Measurements from ENCODE around the gene TMEM238L. TPM values are rescaled to one million over a fixed set of nuclear protein-coding genes. Genes with fewer than 3 reads are reported as not detected.
A peak's percentile ranks its signal among the peaks of the same experiment; 100 is the strongest.
"Not testable (repeated sequence)": the region's sequence is repeated elsewhere in the genome, so short reads cannot be mapped to it uniquely, and the experiment has no call there.

TMEM238L gene, protein sequence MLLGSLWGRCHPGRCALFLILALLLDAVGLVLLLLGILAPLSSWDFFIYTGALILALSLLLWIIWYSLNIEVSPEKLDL
- not detected for total RNA-seq

DNA sequence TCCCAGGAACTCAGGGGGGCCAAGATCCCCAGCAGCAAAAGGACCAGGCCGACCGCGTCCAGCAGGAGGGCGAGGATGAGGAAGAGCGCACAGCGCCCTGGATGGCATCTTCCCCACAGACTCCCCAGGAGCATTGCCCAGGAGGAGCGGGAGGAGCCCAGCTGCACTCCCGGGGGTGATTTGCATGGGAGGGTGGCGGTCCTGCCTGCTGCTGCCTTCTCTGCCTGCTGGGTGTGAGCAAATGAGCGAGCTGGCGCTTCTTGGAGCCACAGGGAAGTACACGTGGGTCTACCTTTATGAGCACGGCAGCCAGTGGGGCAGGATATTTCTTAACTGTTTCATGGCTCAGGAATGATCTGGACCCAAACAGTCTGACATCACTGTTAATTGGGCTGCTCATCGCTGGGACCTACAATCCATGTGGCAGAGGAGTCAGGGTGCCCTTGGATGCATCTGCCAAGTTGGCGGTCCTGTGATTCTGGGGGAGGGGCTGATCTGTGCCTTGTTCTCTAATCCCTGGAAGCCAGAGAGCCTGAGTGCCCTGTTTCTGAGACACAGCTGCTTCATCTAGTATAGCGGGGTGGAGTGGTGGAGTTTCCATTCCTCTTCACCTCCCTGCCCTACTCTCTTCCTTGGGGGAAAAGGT, at the start of gene TMEM238L:
Gene TMEM238L, minus strand, starts transcription at position 270 of the 646 bp plus-strand sequence. Its CDS starts 136 bp downstream, at position 134.
- WGBS, 2 donors, result 80 to 84% methylated on average over 9 to 16 of the region's 16 CpGs
- Histone ChIP-seq H3K9me3 (no peaks in the 10 kb centered on the region), H3K4me1 (peaks cover 3 to 8% of the 10 kb centered on the region in 2 donors), H3K27me3 (no peaks in the 10 kb centered on the region), H3K4me3 (replicated peaks in 1 of 3) (no peak within 1 kb of the TSS), H3K27ac (no peak within 1 kb of the TSS), H3K36me3 (no peaks in the 10 kb centered on the region)
- intact Hi-C loops (cut with DNase I), result no loop called here
- TF ChIP-seq POLR2A (IDR thresholded peaks at IDR 0.05), result no peak
- TF ChIP-seq, protein P1, sequence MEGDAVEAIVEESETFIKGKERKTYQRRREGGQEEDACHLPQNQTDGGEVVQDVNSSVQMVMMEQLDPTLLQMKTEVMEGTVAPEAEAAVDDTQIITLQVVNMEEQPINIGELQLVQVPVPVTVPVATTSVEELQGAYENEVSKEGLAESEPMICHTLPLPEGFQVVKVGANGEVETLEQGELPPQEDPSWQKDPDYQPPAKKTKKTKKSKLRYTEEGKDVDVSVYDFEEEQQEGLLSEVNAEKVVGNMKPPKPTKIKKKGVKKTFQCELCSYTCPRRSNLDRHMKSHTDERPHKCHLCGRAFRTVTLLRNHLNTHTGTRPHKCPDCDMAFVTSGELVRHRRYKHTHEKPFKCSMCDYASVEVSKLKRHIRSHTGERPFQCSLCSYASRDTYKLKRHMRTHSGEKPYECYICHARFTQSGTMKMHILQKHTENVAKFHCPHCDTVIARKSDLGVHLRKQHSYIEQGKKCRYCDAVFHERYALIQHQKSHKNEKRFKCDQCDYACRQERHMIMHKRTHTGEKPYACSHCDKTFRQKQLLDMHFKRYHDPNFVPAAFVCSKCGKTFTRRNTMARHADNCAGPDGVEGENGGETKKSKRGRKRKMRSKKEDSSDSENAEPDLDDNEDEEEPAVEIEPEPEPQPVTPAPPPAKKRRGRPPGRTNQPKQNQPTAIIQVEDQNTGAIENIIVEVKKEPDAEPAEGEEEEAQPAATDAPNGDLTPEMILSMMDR (IDR thresholded peaks at IDR 0.05), result no peak
- DNase-seq, result no peak

DNA sequence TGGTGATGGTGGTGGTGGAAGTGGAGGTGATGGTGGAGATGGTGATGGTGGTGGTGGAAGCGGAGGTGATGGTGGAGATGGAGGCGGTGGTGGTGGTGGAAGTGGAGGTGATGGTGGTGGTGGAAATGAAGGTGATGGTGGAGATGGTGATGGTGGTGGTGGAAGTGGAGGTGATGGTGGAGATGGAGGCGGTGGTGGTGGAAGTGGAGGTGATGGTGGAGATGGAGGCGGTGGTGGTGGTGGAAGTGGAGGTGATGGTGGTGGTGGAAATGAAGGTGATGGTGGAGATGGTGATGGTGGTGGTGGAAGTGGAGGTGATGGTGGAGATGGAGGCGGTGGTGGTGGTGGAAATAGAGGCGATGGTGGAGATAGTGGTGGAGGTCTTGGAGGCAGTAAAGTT, 42.7 kb upstream of the TMEM238L start:
- H3K4me3 ChIP-seq (replicated peaks in 1 of 3); DNase-seq; H3K9me3 ChIP-seq; H3K27ac ChIP-seq; H3K27me3 ChIP-seq; H3K36me3 ChIP-seq; H3K4me1 ChIP-seq: not testable (repeated sequence)
- intact Hi-C loops (cut with DNase I), result loop anchor here (5.0 kb wide), 2 partner anchors 94 to 199 kb away; no protein-coding TSS in a partner anchor
- 84 to 89% methylated on average over 6 of the region's 6 CpGs for WGBS, 2 donors

DNA sequence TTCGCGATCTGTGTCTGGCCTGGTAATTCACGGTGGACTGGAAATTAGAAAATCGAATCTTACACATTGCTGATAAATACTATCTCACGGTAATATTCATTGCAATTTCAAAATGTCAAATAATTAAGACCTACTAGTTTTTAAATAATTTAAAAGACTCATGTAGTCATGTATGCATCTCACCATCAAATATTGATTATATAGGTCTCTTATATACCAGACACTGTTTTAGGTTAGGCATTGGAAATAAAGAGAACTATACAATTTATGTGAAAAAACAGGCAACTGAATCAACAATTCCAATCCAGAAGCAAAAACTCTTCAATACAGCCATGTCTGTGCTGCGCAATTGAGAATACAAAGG, 41.5 kb upstream of the TMEM238L start:
- WGBS, 2 donors, result 18 to 19% methylated on average over 6 of the region's 6 CpGs
- H3K4me1 ChIP-seq, result peaks cover 0 to 4% of the 10 kb centered on the region in 2 donors
- H3K4me3 ChIP-seq (replicated peaks in 1 of 3), result no peak overlapping the region
- no peak overlapping the region for H3K27ac ChIP-seq
- no peaks in the 10 kb centered on the region for H3K27me3 ChIP-seq
- intact Hi-C loops (cut with DNase I), result loop anchor here (5.0 kb wide), 2 partner anchors 93 to 198 kb away; no protein-coding TSS in a partner anchor
- TF ChIP-seq POLR2A (IDR thresholded peaks at IDR 0.05), result no peak
- TF ChIP-seq, protein P1 (IDR thresholded peaks at IDR 0.05), result no peak
- no peaks in the 10 kb centered on the region for H3K9me3 ChIP-seq
- no peaks in the 10 kb centered on the region for H3K36me3 ChIP-seq
- no peak for DNase-seq

DNA sequence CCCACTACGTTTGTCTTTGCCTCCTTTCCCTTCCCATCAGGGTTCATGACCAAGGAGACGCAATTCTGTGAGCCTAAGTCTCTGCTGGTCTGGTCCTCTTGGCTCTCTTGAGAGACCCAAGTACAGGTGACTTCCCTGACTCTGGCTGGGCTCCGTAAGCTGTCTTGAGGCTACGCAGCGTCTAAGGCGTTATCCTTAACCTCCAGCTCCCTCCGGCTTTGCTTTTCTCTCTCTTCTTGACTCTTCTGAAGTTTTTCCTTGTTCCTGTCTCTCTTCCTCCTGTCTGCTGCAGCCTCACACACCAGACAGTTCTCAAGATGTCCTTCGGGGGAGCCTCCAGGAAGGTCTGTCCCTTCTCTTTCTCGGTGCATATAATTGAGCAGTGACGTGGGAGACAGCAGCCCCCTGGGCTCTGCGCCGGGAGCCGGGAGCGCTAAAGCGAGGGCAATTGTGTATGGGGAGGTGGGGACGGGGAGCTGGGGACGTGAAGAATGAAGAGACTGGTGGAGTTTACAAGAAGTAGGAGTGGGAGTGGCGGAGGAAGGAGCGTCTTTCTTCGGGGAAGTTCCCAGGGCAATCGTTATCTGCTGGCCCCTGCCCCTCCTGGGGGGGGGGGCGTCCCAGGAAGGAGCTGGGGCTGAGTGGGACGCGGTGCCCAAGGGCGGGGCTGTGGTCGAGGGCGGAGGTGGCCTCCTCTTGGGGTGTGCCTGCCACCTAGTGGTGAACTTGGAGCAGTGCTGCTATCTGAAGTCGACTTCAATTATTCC, 40.9 kb upstream of the TMEM238L start:
- H3K36me3 ChIP-seq, result no peaks in the 10 kb centered on the region
- no peaks in the 10 kb centered on the region for H3K27me3 ChIP-seq
- peaks cover 0 to 4% of the 10 kb centered on the region in 2 donors for H3K4me1 ChIP-seq
- DNase-seq, result peak; percentile 61 to 68
- H3K27ac ChIP-seq, result no peak overlapping the region
- H3K9me3 ChIP-seq, result no peaks in the 10 kb centered on the region
- intact Hi-C loops (cut with DNase I), result loop anchor here (5.0 kb wide), 3 partner anchors 93 to 198 kb away; no protein-coding TSS in a partner anchor
- peak overlapping the region in 1 of 3 donors; percentile 25 for H3K4me3 ChIP-seq (replicated peaks in 1 of 3)
- WGBS, 2 donors, result 4% methylated on average over 27 to 28 of the region's 28 CpGs
- TF ChIP-seq POLR2A (IDR thresholded peaks at IDR 0.05), result no peak
- TF ChIP-seq, protein P1 (IDR thresholded peaks at IDR 0.05), result peak; percentile 92 to 97 (median 94)

DNA sequence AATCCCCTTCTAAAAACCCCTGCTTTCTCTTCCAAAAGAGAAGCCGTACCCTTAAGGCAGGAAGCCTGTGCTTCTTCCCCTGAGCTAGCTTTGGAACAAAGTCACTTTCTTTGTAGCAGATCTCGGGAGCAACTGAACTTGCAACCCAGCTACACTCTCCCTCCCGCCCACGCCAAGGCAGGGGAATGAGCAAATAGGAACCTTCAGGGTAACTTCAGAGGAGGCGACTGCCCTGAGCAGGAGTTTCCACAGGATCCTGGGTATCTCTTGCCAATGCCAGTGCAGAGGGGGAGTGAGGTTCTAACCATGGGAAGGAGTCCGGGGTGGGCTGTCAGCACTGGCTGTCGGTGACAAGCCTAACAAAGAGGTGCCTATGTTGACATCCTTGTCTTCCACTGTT, 39.9 kb upstream of the TMEM238L start:
- intact Hi-C loops (cut with DNase I), result loop anchor here (5.0 kb wide), 1 partner anchor 107 kb away; no protein-coding TSS in a partner anchor
- H3K4me3 ChIP-seq (replicated peaks in 1 of 3), result no peak overlapping the region
- 52 to 59% methylated on average over 7 of the region's 7 CpGs for WGBS, 2 donors
- TF ChIP-seq POLR2A (IDR thresholded peaks at IDR 0.05), result no peak
- TF ChIP-seq, protein P1 (IDR thresholded peaks at IDR 0.05), result no peak
- H3K9me3 ChIP-seq, result no peaks in the 10 kb centered on the region
- no peak overlapping the region for H3K27ac ChIP-seq
- no peaks in the 10 kb centered on the region for H3K27me3 ChIP-seq
- H3K36me3 ChIP-seq, result no peaks in the 10 kb centered on the region
- DNase-seq, result peak; percentile 2 to 8
- peaks cover 0 to 4% of the 10 kb centered on the region in 2 donors for H3K4me1 ChIP-seq
